ENCODE data around the gene THPO.
A peak's percentile ranks its signal among the peaks of the same experiment; 100 is the strongest.

The THPO gene

GRCh38 chr3:184377882-184378445 lies at the start of gene THPO:
THPO (minus strand) TSS chr3:184378207; CDS start chr3:184376259, 1,948 bp downstream.
- DNase-seq (ENCODE audit: low spot score): no peak

- no peak for DNase-seq (ENCODE audit: low spot score)
These were observed 48.7 kb upstream of the THPO start for GRCh38 chr3:184426691-184427141.

- DNase-seq (ENCODE audit: low spot score): no peak
These were observed 45.6 kb upstream of the THPO start for GRCh38 chr3:184423561-184423960.

GRCh38 chr3:184419171-184419570 lies 41.2 kb upstream of the THPO start:
- no peak for DNase-seq (ENCODE audit: low spot score)

GRCh38 chr3:184417619-184418327 lies 39.8 kb upstream of the THPO start:
- DNase-seq (ENCODE audit: low spot score): peak; percentile 55

GRCh38 chr3:184415203-184415490 lies 37.1 kb upstream of the THPO start:
- no peak for DNase-seq (ENCODE audit: low spot score)

GRCh38 chr3:184414418-184415202 lies 36.6 kb upstream of the THPO start:
- no peak for DNase-seq (ENCODE audit: low spot score)

- DNase-seq (ENCODE audit: low spot score): no peak
These were observed 32.0 kb upstream of the THPO start for GRCh38 chr3:184409946-184410500.

GRCh38 chr3:184409331-184409926 lies 31.4 kb upstream of the THPO start:
- DNase-seq (ENCODE audit: low spot score): no peak

- DNase-seq (ENCODE audit: low spot score): no peak
These were observed 27.3 kb upstream of the THPO start for GRCh38 chr3:184405075-184406030.

- DNase-seq (ENCODE audit: low spot score): no peak
These were observed 21.4 kb upstream of the THPO start for GRCh38 chr3:184399410-184399809.

- no peak for DNase-seq (ENCODE audit: low spot score)
These were observed 17.3 kb upstream of the THPO start for GRCh38 chr3:184395320-184395660.

GRCh38 chr3:184391266-184391665 lies 13.3 kb upstream of the THPO start:
- DNase-seq (ENCODE audit: low spot score): no peak

GRCh38 chr3:184389935-184390528 lies 12.0 kb upstream of the THPO start:
- DNase-seq (ENCODE audit: low spot score): no peak

GRCh38 chr3:184389384-184389783 lies 11.4 kb upstream of the THPO start:
- DNase-seq (ENCODE audit: low spot score): no peak

- no peak for DNase-seq (ENCODE audit: low spot score)
These were observed 10.9 kb upstream of the THPO start for GRCh38 chr3:184388936-184389230.

- no peak for DNase-seq (ENCODE audit: low spot score)
These were observed 10.3 kb upstream of the THPO start for GRCh38 chr3:184388164-184388935.

- DNase-seq (ENCODE audit: low spot score): no peak
These were observed 9.2 kb upstream of the THPO start for GRCh38 chr3:184387174-184387714.

- no peak for DNase-seq (ENCODE audit: low spot score)
These were observed 8.2 kb upstream of the THPO start for GRCh38 chr3:184386047-184386806.
